Measurements from ENCODE around the gene GULP1. TPM values are rescaled to one million over a fixed set of nuclear protein-coding genes. Genes with fewer than 3 reads are reported as not detected.

Gene GULP1
- total and polyA plus RNA-seq, 7 donors: 5.6 to 18.0 (median 11.3) TPM

DNA sequence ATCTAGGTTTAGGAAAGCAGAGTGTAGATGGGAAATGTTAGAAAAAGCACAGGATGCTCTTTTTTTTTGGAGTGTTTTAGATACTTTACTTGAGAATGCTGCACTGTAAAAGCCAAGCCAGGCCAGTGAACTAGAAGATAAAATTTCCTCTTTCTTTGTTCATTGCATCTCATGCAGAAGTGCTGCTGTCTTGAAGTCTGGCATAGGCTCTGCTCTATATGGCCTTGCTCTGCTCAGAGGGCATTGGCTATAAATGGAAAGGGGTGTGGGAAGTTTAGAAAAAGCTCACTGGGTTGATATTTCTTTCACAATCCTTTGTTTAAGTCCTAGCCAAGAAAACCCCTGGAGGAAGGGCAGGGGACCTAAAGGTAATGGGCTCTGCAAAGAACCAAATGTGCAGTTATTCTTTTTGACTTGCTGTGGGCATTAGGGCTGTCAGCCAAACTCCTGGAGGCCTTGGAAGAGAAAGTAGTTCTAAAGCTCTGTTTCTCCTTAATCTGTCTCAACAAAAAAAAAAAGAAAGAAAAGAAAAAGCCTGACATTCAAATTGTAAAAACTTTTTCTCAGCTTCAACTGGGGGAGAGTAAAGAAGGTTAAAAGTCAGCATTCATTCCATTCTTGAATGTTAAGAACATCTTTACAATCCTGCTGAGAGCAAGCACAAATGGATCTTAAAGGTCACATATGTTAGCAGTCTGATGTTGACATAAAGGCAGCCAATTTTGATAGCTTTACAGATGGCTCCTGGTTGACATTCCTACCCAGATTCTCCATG, 338.3 kb downstream of the GULP1 start:
- Histone ChIP-seq H3K4me1 (no peaks in the 10 kb centered on the region), H3K36me3 (ENCODE audit: insufficient read depth in 1 of 2, low read depth in 1 of 2) (no peaks in the 10 kb centered on the region), H3K4me3 (no peak overlapping the region), H3K9me3 (no peaks in the 10 kb centered on the region), H3K27ac (no peak overlapping the region), H3K27me3 (ENCODE audit: insufficient read depth in 3 of 3, low read length in 2 of 3) (no peaks in the 10 kb centered on the region)
- TF ChIP-seq CTCF (IDR thresholded peaks at IDR 0.05): no peak
- intact Hi-C loops (cut with DNase I): no loop called here
- ATAC-seq (no peak), DNase-seq (no peak)

DNA sequence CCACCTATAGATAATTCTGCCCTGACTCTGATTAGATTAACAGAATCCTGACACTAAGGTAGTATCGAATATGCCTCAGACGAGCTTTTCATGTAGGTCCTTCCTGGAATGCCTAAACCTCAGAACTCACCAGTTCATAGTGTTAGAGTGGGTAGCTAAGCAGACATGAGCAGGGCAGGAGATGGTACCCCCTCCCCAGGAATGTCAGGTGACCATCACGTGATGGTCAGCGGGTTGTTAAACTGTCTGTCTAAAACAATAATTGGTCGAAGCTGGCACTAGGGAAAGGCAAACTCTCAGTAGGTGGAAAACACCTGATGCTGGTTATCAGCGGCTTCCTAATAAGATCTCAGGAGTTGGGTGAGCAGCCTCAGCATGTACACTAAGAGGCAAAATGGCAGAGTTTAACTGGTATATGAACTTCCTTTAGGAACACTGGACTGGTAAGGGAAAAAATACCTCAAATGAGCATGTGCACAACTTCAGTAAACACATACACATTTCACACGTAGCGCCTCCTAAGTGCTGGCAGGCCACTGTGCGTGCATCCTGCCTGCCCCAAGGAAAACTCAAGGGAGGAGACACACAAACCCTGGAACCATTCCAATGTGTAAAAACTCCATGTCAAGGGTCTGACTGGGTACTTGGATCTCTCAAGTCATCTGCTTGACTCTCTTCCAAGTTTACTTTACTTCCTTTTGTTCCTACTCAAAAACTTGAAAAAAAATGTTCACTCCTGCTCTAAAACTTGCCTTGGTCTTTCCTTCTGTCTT, 339.5 kb downstream of the GULP1 start:
- Histone ChIP-seq H3K9me3 (no peaks in the 10 kb centered on the region), H3K4me3 (no peak overlapping the region), H3K36me3 (ENCODE audit: insufficient read depth in 1 of 2, low read depth in 1 of 2) (no peaks in the 10 kb centered on the region), H3K27ac (no peak overlapping the region), H3K4me1 (no peaks in the 10 kb centered on the region), H3K27me3 (ENCODE audit: insufficient read depth in 3 of 3, low read length in 2 of 3) (no peaks in the 10 kb centered on the region)
- no peak for DNase-seq
- TF ChIP-seq CTCF (IDR thresholded peaks at IDR 0.05): no peak
- 80 to 89% (median 83%) methylated on average over 9 of the region's 9 CpGs for WGBS, 3 donors
- no peak for ATAC-seq
- intact Hi-C loops (cut with DNase I): no loop called here

DNA sequence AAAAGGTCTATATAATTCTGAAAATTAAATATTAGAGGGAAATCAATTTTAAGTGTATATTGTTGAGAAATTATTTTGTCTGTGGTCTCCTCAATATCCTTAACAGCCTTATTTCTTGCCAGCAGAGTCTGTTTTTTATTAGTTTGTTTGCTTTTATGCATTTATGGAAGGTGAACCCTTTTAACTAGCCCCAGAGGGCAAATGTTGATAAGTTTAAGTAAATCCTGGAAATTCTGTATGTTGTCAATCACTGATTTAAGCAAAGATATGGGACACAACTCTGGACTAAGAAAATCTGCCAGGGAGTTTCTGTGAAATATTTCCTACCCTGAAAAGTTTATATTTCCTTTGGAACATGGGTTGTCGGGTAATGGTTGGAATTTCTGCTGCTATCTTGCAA, 343.0 kb downstream of the GULP1 start:
- Histone ChIP-seq H3K4me3 (no peak overlapping the region), H3K9me3 (no peaks in the 10 kb centered on the region), H3K27ac (no peak overlapping the region), H3K4me1 (no peaks in the 10 kb centered on the region), H3K27me3 (ENCODE audit: insufficient read depth in 3 of 3, low read length in 2 of 3) (no peaks in the 10 kb centered on the region), H3K36me3 (ENCODE audit: insufficient read depth in 1 of 2, low read depth in 1 of 2) (no peaks in the 10 kb centered on the region)
- no peak for DNase-seq
- 85 to 89% (median 87%) methylated on average over 1 of the region's 1 CpG for WGBS, 3 donors
- TF ChIP-seq CTCF (IDR thresholded peaks at IDR 0.05): no peak
- no peak for ATAC-seq
- intact Hi-C loops (cut with DNase I): no loop called here

Data from psoas muscle (tissue), 8 donors.